Prostate gland (tissue), 2 donors: ENCODE results near the gene PTPRG. TPM values are rescaled to one million over a fixed set of nuclear protein-coding genes. Genes with fewer than 3 reads are reported as not detected.

Source experiments
- DNase-seq: peaks from one replicate; pipeline ENCODE4 v3.0.0-alpha.2; 2019; ENCODE audit warnings: low spot score
- H3K27ac ChIP-seq, 2 donors: fragments of 200-600 bp; sonication (generic); 2 replicates each; pipeline ENCODE4 v1.5.1; 2017 to 2019
- H3K27me3 ChIP-seq: fragments of 200-600 bp; sonication (generic); replicated peaks from 2 replicates; pipeline ENCODE4 v1.5.1; 2019; ENCODE audit not compliant: insufficient read depth
- H3K36me3 ChIP-seq, 2 donors: fragments of 200-600 bp; sonication (generic); 1 replicate in 1 of 2; 2 replicates in 1 of 2; pipeline versions ENCODE4 v1.5.1 to v1.8.1; 2017 to 2019
- H3K4me1 ChIP-seq: fragments of 200-600 bp; sonication (generic); replicated peaks from 2 replicates; pipeline ENCODE4 v1.5.1; 2019
- H3K4me3 ChIP-seq, 2 donors: fragments of 200-600 bp; sonication (generic); 2 replicates each; pipeline ENCODE4 v1.5.1; 2017 to 2019
- H3K9me3 ChIP-seq: fragments of 200-600 bp; sonication (generic); 2 replicates; pipeline ENCODE4 v1.5.1; 2017
- CTCF ChIP-seq, 4 experiments: fragments of 200-600 bp in 2 of 4; fragments of 450-650 bp in 2 of 4; sonication (generic) in 2 of 4; IDR thresholded peaks; 1 replicate in 3 of 4; 2 replicates in 1 of 4; pipeline ENCODE4 v1.5.1; 2016 to 2019; ENCODE audit warnings: antibody characterized with exemption in 4 of 4, mild to moderate bottlenecking in 2 of 4, moderate library complexity in 2 of 4
- POLR2A ChIP-seq: fragments of 450-650 bp; IDR thresholded peaks from one replicate; pipeline ENCODE4 v1.6.1; 2016; ENCODE audit warnings: antibody characterized with exemption, mild to moderate bottlenecking
- POLR2AphosphoS5 ChIP-seq: sonication (generic); formaldehyde crosslinking; IDR thresholded peaks from one replicate; pipeline ENCODE4 v1.6.1; 2017; ENCODE audit warnings: antibody characterized with exemption
- WGBS: methylation state at CpG from one replicate; pipeline ENCODE4 v1.1.5; 2018; 5-methylcytosine and 5-hydroxymethylcytosine counted together
- intact Hi-C: fragments of 100-400 bp; cut with DNase I; formaldehyde crosslinking; loops from one replicate; pipeline ENCODE4 v1.14.2; 2022
- total RNA-seq, 2 donors: library from RNA; depleted of rRNA; stranded (reverse); fragments of >200 nt; gene quantifications; one replicate each; pipeline ENCODE4 v1.1.0, GENCODE V29; 2016

The PTPRG gene
- total RNA-seq, 2 donors from 2014 or later = 22.0 to 78.6 TPM

- no peak overlapping the region for H3K4me3 ChIP-seq
- intact Hi-C loops = no loop called here
- no peak for TF ChIP-seq POLR2AphosphoS5
- TF ChIP-seq CTCF (IDR thresholded peaks at IDR 0.05) = no peak
- no peaks in the 10 kb centered on the region for H3K4me1 ChIP-seq
- H3K27me3 ChIP-seq = no peaks in the 10 kb centered on the region
- 55% methylated on average over 1 of the region's 1 CpG for WGBS
- no peaks in the 10 kb centered on the region for H3K36me3 ChIP-seq
- no peak overlapping the region for H3K27ac ChIP-seq
- DNase-seq = no peak
- no peaks in the 10 kb centered on the region for H3K9me3 ChIP-seq
Measured at GRCh38 chr3:61908382-61908781, 347.0 kb downstream of the PTPRG start.

GRCh38 chr3:61910732-61911131, 349.4 kb downstream of the PTPRG start:
- intact Hi-C loops = no loop called here

GRCh38 chr3:61912158-61912557, 350.8 kb downstream of the PTPRG start:
- Histone ChIP-seq H3K27me3 (no peaks in the 10 kb centered on the region), H3K4me1 (no peaks in the 10 kb centered on the region), H3K36me3 (no peaks in the 10 kb centered on the region), H3K27ac (no peak overlapping the region), H3K9me3 (no peaks in the 10 kb centered on the region), H3K4me3 (no peak overlapping the region)
- DNase-seq = no peak
- intact Hi-C loops = no loop called here
- TF ChIP-seq POLR2AphosphoS5 = no peak
- TF ChIP-seq POLR2A = no peak
- no peak for TF ChIP-seq CTCF (IDR thresholded peaks at IDR 0.05)
- 91% methylated on average over 1 of the region's 1 CpG for WGBS

More at GRCh38 chr3:61910732-61911131, 349.4 kb downstream of the PTPRG start:
- Histone ChIP-seq H3K4me1 (no peaks in the 10 kb centered on the region), H3K27ac (no peak overlapping the region), H3K9me3 (no peaks in the 10 kb centered on the region), H3K4me3 (no peak overlapping the region), H3K36me3 (no peaks in the 10 kb centered on the region), H3K27me3 (no peaks in the 10 kb centered on the region)
- no peak for DNase-seq
- WGBS = 95% methylated on average over 3 of the region's 3 CpGs
- TF ChIP-seq POLR2AphosphoS5 (no peak), CTCF (IDR thresholded peaks at IDR 0.05) (no peak), POLR2A (no peak)

- H3K27me3 ChIP-seq = no peaks in the 10 kb centered on the region
- H3K36me3 ChIP-seq = no peaks in the 10 kb centered on the region
- no peaks in the 10 kb centered on the region for H3K4me1 ChIP-seq
- intact Hi-C loops = no loop called here
- WGBS = 65% methylated on average over 3 of the region's 3 CpGs
- TF ChIP-seq POLR2AphosphoS5 (no peak), CTCF (IDR thresholded peaks at IDR 0.05) (no peak), POLR2A (no peak)
- no peak for DNase-seq
- no peak overlapping the region for H3K27ac ChIP-seq
- H3K4me3 ChIP-seq = no peak overlapping the region
- H3K9me3 ChIP-seq = no peaks in the 10 kb centered on the region
Measured at GRCh38 chr3:61913701-61914100, 352.3 kb downstream of the PTPRG start.

GRCh38 chr3:61914276-61914675, 352.9 kb downstream of the PTPRG start:
- TF ChIP-seq POLR2AphosphoS5 = no peak
- no peak for TF ChIP-seq CTCF (IDR thresholded peaks at IDR 0.05)
- Histone ChIP-seq H3K27me3 (no peaks in the 10 kb centered on the region), H3K4me3 (no peak overlapping the region), H3K9me3 (no peaks in the 10 kb centered on the region), H3K36me3 (no peaks in the 10 kb centered on the region), H3K27ac (no peak overlapping the region), H3K4me1 (no peaks in the 10 kb centered on the region)
- DNase-seq = no peak
- 86% methylated on average over 6 of the region's 6 CpGs for WGBS
- intact Hi-C loops = no loop called here
